Measurements from ENCODE around the gene ANOS1.
"Not testable (repeated sequence)": the region's sequence is repeated elsewhere in the genome, so short reads cannot be mapped to it uniquely, and the experiment has no call there.

ANOS1 gene

GRCh38 chrX:8731559-8732395, at the start of gene ANOS1:
TSS of gene ANOS1 (minus strand) at chrX:8732137. CDS start at chrX:8732036, 101 bp downstream.
- DNase-seq, result no peak

- no peak for DNase-seq
Measured at GRCh38 chrX:8773117-8773516, 41.2 kb upstream of the ANOS1 start.

- peak; percentile 0 for DNase-seq
Measured at GRCh38 chrX:8760021-8760420, 28.1 kb upstream of the ANOS1 start.

- not testable (repeated sequence) for DNase-seq
Measured at GRCh38 chrX:8758706-8759105, 26.8 kb upstream of the ANOS1 start.

GRCh38 chrX:8757609-8758389, 25.9 kb upstream of the ANOS1 start:
- DNase-seq, result peak; percentile 25

- DNase-seq, result no peak
Measured at GRCh38 chrX:8755813-8756212, 23.9 kb upstream of the ANOS1 start.

GRCh38 chrX:8755116-8755515, 23.2 kb upstream of the ANOS1 start:
- DNase-seq, result no peak

GRCh38 chrX:8749697-8750096, 17.8 kb upstream of the ANOS1 start:
- no peak for DNase-seq

GRCh38 chrX:8748855-8749254, 16.9 kb upstream of the ANOS1 start:
- DNase-seq, result no peak

- DNase-seq, result no peak
Measured at GRCh38 chrX:8743126-8743732, 11.3 kb upstream of the ANOS1 start.

GRCh38 chrX:8741981-8742380, 10.0 kb upstream of the ANOS1 start:
- no peak for DNase-seq

- DNase-seq, result no peak
Measured at GRCh38 chrX:8738588-8739189, 6.8 kb upstream of the ANOS1 start.

- DNase-seq, result no peak
Measured at GRCh38 chrX:8737883-8738282, 5.9 kb upstream of the ANOS1 start.

GRCh38 chrX:8730812-8731558, 952 bp downstream of the ANOS1 start:
- no peak for DNase-seq

GRCh38 chrX:8729811-8730210, 2.1 kb downstream of the ANOS1 start:
- no peak for DNase-seq

GRCh38 chrX:8728932-8729535, 2.9 kb downstream of the ANOS1 start:
- DNase-seq, result no peak

- DNase-seq, result no peak
Measured at GRCh38 chrX:8726031-8726652, 5.8 kb downstream of the ANOS1 start.

GRCh38 chrX:8724300-8724699, 7.6 kb downstream of the ANOS1 start:
- DNase-seq, result no peak

- no peak for DNase-seq
Measured at GRCh38 chrX:8721536-8721935, 10.4 kb downstream of the ANOS1 start.

- DNase-seq, result no peak
Measured at GRCh38 chrX:8720136-8720535, 11.8 kb downstream of the ANOS1 start.

GRCh38 chrX:8717354-8717753, 14.6 kb downstream of the ANOS1 start:
- DNase-seq, result no peak

GRCh38 chrX:8714164-8714563, 17.8 kb downstream of the ANOS1 start:
- DNase-seq, result no peak

Data from HCEC 1CT (cell line).